HG03039 (cell line): ENCODE results near the gene FRAS1.

ENCODE experiments used
- ATAC-seq: cut with Tn5 transposase; IDR thresholded peaks from one replicate; pipeline ENCODE4 v1.9.1; 2021; ENCODE audit warnings: mild to moderate bottlenecking, moderate library complexity; ENCODE audit not compliant: unreplicated experiment

Gene FRAS1

GRCh38 chr4:78360466-78360865 is 303.3 kb downstream of the FRAS1 start:
- ATAC-seq, result no peak

- ATAC-seq, result no peak
Observed at GRCh38 chr4:78361621-78362120, 304.5 kb downstream of the FRAS1 start.

GRCh38 chr4:78362310-78362709 is 305.2 kb downstream of the FRAS1 start:
- ATAC-seq, result no peak

GRCh38 chr4:78363031-78363570 is 306.0 kb downstream of the FRAS1 start:
- no peak for ATAC-seq

- ATAC-seq, result no peak
Observed at GRCh38 chr4:78369679-78370078, 312.6 kb downstream of the FRAS1 start.

GRCh38 chr4:78370631-78371372 is 313.7 kb downstream of the FRAS1 start:
- ATAC-seq, result no peak

GRCh38 chr4:78372355-78372988 is 315.3 kb downstream of the FRAS1 start:
- ATAC-seq, result no peak

- ATAC-seq, result no peak
Observed at GRCh38 chr4:78377555-78377954, 320.4 kb downstream of the FRAS1 start.

- ATAC-seq, result no peak
Observed at GRCh38 chr4:78379040-78379439, 321.9 kb downstream of the FRAS1 start.

GRCh38 chr4:78379991-78380729 is 323.0 kb downstream of the FRAS1 start:
- no peak for ATAC-seq

- no peak for ATAC-seq
Observed at GRCh38 chr4:78386679-78387078, 329.6 kb downstream of the FRAS1 start.

- ATAC-seq, result no peak
Observed at GRCh38 chr4:78395642-78396041, 338.5 kb downstream of the FRAS1 start.

GRCh38 chr4:78396613-78397291 is 339.6 kb downstream of the FRAS1 start:
- no peak for ATAC-seq

- ATAC-seq, result no peak
Observed at GRCh38 chr4:78397292-78397630, 340.1 kb downstream of the FRAS1 start.

GRCh38 chr4:78409612-78410202 is 352.6 kb downstream of the FRAS1 start:
- ATAC-seq, result no peak

GRCh38 chr4:78410225-78410624 is 353.1 kb downstream of the FRAS1 start:
- no peak for ATAC-seq

GRCh38 chr4:78410676-78411075 is 353.6 kb downstream of the FRAS1 start:
- ATAC-seq, result no peak

- no peak for ATAC-seq
Observed at GRCh38 chr4:78414116-78414515, 357.0 kb downstream of the FRAS1 start.

GRCh38 chr4:78417603-78418002 is 360.5 kb downstream of the FRAS1 start:
- no peak for ATAC-seq

- no peak for ATAC-seq
Observed at GRCh38 chr4:78418406-78418805, 361.3 kb downstream of the FRAS1 start.

- no peak for ATAC-seq
Observed at GRCh38 chr4:78423790-78424189, 366.7 kb downstream of the FRAS1 start.
